Measurements from ENCODE around the gene ZNF175. TPM values are rescaled to one million over a fixed set of nuclear protein-coding genes. Genes with fewer than 3 reads are reported as not detected.

ZNF175 gene
- total RNA-seq, 1 donor, result 12.9 TPM

DNA sequence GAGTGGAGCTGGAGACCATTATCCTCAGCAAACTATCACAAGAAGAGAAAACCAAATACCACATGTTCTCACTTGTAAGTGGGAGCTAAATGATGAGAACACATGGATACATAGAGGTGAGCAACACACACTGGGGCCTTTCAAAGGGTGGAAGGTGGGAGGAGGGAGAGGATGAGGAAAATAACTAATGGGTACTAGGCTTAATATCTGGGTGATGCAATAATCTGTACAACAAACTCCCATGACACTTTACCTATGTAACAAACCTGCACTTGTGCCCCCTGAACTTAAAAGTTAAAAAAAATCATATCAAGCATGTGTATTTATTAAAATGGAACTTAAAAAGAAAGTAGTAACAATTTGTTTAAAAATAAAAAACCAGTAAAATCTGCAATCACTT is 70.6 kb downstream of the ZNF175 start:
- DNase-seq (ENCODE audit: low read depth), result no peak
- no peak overlapping the region for H3K4me3 ChIP-seq (ENCODE audit: low read depth, low read length)
- no peak for TF ChIP-seq CTCF (IDR thresholded peaks at IDR 0.05; ENCODE audit: insufficient read depth, low read length)

Other genes starting within 250 kb of the ZNF175 start
- 0.27 TPM in 1 of 2 replicates, not detected in the other for gene VSIG10L, start 229.1 kb upstream of the ZNF175 start, total RNA-seq (ENCODE audit: low replicate concordance)
- 66.8 and 104 TPM in 2 replicates for gene ETFB, start 204.9 kb upstream of the ZNF175 start, total RNA-seq (ENCODE audit: low replicate concordance)
- gene CLDND2, start 202.3 kb upstream of the ZNF175 start, total RNA-seq (ENCODE audit: low replicate concordance), result 0.36 TPM in 1 of 2 replicates, not detected in the other
- gene NKG7, start 198.6 kb upstream of the ZNF175 start, total RNA-seq (ENCODE audit: low replicate concordance), result not detected in 2 replicates
- gene LIM2, start 183.3 kb upstream of the ZNF175 start, total RNA-seq (ENCODE audit: low replicate concordance), result not detected in 2 replicates
- gene C19orf84, start 180.7 kb upstream of the ZNF175 start, total RNA-seq (ENCODE audit: low replicate concordance), result not detected in 2 replicates
- not detected in 2 replicates for gene SIGLEC10, start 153.6 kb upstream of the ZNF175 start, total RNA-seq (ENCODE audit: low replicate concordance)
- not detected in 2 replicates for gene SIGLEC8, start 112.8 kb upstream of the ZNF175 start, total RNA-seq (ENCODE audit: low replicate concordance)
- not detected in 2 replicates for gene CEACAM18, start 92.7 kb upstream of the ZNF175 start, total RNA-seq (ENCODE audit: low replicate concordance)
- not detected in 2 replicates for gene SIGLEC12, start 69.5 kb upstream of the ZNF175 start, total RNA-seq (ENCODE audit: low replicate concordance)
- not detected in 2 replicates for gene SIGLEC6, start 39.6 kb upstream of the ZNF175 start, total RNA-seq (ENCODE audit: low replicate concordance)
- gene SIGLEC5, start 59.1 kb downstream of the ZNF175 start, total RNA-seq (ENCODE audit: low replicate concordance), result not detected in 2 replicates
- not detected in 2 replicates for gene SIGLEC14, start 75.5 kb downstream of the ZNF175 start, total RNA-seq (ENCODE audit: low replicate concordance)
- gene SPACA6, start 122.0 kb downstream of the ZNF175 start, total RNA-seq (ENCODE audit: low replicate concordance), result 5.3 and 8.5 TPM in 2 replicates
- gene HAS1, start 152.7 kb downstream of the ZNF175 start, total RNA-seq (ENCODE audit: low replicate concordance), result 0.09 and 0.49 TPM in 2 replicates
- not detected in 2 replicates for gene FPR1, start 180.6 kb downstream of the ZNF175 start, total RNA-seq (ENCODE audit: low replicate concordance)
- not detected in 2 replicates for gene FPR2, start 189.9 kb downstream of the ZNF175 start, total RNA-seq (ENCODE audit: low replicate concordance)
- gene FPR3, start 223.9 kb downstream of the ZNF175 start, total RNA-seq (ENCODE audit: low replicate concordance), result not detected in 2 replicates